HG03469 (cell line): ENCODE data around the gene STK25.
"Not testable (repeated sequence)": the region's sequence is repeated elsewhere in the genome, so short reads cannot be mapped to it uniquely, and the experiment has no call there.

Experiments
- ATAC-seq: cut with Tn5 transposase; IDR thresholded peaks from one replicate; pipeline ENCODE4 v1.9.1; 2021; ENCODE audit warnings: mild to moderate bottlenecking, moderate library complexity, moderate number of reproducible peaks; ENCODE audit not compliant: unreplicated experiment

STK25 gene

DNA sequence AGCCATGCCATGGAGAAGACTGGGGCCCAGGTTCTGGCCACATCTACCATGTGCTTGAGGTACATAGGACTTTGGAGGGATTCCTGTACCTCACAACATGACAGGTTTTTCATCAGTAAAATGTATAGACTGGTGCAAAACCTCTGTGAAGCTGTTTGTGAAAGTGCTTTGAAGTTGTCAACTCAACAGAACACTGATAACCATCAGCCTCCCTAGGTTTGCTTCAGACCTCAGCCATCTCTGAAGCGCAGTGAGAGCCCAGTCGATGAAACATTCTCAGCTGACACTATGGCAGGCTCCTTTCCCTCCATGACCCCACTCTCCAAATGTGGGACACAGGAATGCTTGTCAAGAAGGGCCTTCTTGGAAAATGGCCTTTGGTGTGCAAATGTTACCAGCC lies 38.6 kb downstream of the STK25 start:
- no peak for ATAC-seq

DNA sequence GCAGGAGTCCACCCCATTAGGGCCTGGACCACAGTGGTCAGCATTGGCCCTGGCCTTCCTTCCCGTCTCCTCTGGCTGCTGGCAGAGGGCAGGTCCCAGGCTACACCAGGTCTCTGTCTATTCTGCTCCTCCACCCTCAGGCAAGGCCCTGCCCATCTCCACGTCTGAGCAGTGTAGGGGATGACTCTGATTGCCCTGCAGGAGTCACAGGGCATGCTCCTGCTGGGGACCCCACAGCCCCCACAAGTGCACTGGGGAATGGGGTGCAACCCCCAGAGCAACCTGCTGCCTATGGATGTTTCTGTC lies 40.0 kb downstream of the STK25 start:
- no peak for ATAC-seq

DNA sequence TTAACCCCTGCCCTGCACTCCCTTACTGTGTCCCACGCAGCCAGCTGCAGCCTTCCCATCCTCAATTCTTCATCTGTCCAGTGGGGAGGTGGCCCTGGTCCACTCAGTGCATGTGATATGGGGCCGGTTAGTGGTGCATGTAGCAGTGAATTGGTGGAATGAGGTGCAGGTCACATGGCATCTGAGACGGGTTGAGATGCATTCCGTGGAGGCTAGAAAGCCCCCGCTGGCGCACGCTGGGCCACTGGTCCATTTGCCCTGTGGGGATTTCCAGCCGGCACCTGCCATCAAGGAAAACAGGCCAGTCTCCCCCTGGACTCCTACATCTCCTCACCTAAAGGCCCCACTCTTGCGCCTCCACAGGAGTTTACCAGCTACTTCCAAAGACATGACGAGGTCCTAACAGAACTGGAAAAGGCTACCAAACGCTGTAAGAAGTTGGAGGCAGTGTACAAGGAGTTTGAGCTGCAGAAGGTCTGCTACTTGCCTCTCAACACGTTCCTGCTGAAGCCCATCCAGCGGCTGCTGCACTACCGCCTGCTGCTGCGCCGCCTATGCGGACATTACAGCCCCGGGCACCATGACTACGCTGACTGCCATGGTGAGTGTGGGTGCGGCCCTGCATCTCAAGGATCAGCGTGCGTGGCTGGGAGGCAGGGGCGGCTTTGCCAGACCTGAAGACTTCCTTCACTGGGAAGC lies 40.5 kb downstream of the STK25 start:
- no peak for ATAC-seq

DNA sequence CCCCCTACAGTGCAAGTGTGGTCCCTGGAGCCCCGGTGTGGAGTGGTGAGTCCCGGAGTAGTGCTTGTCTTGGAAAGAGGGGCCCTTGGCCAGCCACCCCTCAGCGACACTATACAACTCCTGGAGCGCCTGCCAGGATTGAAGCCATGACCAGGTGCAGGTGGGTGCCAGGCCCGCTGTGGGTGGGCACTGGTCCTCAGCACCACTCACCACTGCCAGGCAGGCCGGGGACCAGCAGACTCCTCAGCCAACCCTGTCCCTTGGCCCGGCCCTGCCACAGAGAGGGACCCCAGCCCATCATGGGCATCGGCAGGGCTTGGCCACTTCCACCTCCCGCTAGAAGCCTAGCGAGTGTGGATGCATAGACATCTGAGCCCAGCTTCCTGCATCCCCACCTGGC lies 42.2 kb downstream of the STK25 start:
- ATAC-seq: no peak

DNA sequence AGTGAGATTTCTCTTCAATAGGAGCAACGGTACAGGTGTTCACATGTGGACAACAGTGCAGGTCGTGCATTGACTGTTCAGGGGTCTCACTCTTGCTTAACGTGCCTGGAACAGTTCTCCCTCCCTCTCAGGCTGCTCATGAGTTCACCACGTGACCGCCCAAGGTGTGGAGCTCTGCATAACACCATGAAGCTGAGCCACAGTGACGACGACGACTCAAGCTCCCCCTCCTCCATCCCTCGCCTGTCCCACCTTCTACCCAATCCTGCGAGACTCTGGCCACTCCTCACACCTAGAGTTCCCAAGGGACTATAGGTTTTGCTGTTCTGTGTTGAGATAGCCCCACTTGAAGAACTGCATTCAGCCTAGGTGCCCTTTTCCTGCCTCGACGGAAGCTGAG lies 42.8 kb downstream of the STK25 start:
- ATAC-seq: no peak

DNA sequence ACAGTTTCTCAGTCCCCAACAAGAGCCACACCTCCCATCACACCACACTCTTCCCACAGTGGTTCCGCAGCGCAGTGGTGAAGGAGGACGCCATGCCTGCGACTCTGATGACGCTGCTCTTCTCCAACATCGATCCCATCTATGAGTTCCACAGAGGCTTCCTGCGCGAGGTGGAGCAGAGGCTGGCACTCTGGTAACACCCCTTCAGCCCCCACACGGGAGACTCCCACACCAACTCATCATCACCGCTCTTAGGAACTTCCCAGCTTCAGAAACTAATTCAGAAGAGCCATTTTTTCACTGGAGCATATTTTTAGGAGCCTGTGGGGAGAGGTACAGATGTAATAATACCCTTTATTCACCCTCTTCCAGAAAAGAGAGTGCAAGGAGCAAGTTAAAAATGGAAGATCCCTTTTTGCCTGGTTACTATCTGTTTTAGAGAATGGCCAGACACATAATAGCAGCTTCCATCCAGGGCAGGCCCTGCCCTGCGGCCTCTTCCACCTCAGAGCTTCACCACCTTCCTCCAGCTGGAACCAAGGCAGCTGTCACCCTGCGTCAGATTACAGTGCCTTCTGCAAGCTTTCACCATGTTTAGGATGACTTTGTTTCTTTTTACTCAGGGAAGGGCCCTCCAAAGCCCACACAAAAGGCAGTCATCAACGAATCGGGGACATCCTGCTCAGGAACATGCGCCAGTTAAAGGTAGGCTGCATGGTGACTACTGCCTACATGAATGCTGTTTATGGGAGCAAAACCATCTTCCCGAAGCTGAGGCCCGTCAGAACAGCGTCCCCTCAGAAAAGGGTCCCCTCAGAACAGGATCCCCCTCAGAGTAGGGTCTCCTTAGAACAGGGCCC lies 44.9 kb downstream of the STK25 start:
- ATAC-seq: no peak

DNA sequence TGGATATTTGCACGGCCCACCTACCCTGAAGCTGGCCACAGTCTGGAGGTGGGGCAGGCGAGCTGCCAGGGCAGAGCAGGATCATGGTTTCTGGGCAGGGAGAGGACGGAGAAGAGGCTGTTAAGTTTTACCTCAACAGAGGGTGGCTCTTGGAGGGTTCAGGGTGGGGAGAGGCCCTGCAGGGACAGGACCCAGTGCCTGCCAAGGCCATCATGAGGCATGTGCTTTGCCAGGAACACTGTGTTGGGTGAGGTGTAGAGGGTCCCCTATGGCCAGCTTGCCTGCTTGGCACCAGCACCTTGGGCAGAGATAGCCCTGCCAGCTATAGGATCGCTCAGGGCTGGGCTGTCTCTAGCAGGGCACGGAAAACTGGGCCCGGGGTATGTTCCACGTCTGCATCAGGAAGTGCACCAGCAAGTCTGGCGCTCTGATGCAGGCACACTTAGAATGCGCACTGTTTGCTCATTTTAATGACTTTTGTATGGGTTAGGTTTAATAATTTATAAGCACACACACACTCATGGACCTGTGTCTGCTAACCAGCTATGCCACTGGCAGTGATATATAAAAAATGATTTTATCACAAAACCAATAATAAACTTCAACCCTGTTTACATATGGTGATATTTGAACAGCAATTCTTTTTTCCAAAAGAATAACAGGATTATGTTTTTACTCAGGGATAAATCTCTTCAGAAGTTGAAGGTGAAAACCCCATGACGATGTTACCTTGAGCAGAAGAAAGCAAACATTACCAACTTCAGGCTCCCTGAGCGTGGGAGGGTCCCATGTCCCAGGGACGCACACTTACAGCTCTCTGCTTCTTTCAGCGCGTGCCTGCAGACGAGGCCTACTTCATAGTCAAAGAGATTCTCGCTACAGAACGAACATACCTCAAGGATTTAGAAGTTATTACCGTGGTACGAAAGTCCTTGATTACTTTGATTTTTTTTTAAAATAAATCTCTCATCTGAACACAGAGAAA lies 46.4 kb downstream of the STK25 start:
- ATAC-seq: no peak

DNA sequence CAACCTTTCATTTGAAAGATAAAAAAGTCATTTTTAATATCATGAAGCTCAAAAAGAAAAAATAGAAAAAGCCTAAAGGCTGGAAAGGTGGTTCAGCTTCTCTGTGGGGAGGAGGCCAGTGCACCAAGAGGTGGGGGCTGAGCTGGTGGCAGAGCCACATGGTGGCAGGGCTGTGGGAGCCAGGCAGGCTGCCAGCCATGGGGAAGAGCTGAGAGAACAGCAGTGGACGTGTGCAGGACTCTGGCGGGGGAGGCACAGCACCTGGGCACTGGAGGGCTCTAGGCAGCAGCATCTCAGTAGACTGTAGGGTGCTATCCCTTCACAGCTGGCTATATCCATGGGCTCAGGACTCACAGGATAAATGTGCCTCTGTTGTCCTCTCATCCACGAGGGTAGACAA lies 47.8 kb downstream of the STK25 start:
- ATAC-seq: no peak

DNA sequence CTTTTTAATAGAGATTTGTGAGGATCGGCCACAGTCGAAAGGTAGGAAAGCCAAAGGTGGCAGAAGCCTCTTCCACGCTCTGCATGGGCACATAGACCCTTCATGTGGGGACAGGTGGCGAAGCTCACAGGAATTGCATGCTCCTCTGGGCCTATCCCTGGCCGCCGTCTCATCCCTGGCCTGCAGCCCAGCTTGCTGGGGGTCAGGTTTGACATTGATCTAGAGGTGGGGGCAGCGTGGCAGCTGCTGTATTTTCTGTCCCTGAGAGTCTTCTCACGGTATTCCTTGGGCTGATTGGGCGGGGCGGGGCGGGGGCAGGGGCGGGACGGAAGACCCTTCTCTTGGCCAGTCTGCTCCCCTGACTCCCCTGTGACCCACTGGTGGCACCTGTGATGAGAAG lies 48.9 kb downstream of the STK25 start:
- ATAC-seq: no peak

DNA sequence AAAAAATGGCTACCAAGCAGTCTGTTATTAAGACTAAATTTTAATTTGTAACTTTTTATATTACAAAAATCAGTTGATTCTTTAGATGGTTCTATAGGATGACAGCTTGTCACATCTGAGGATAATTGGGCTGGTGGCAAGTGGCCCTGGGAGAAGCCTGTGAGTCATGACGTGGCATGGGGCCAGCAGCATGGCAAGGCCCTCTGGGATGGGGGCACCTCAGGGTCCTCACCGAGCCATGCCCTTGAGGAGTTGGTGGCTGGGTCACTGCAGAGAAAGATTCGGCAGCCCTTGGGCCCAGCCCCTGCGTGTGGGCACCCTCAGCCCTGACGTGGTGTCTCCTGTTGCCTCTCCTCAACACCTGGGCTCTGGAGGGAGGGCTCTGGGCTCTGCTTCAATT lies 49.7 kb downstream of the STK25 start:
- no peak for ATAC-seq

DNA sequence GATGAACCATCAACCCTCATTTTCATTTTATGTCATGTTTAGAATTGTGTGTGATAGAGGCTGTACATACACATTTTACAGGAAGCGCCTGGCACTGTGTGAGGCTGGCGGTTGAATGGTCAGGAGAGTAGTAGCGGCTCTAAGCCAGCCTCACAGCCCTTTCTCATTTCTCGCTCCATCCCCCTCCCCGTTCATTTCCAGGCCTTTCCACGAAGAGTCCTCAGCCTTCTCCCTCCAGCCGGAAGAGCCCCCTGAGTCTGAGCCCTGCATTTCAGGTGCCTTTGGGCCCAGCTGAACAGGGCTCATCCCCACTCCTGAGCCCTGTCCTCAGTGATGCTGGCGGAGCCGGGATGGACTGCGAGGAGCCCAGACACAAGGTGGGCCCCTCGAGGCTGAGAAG lies 51.8 kb downstream of the STK25 start:
- ATAC-seq: no peak

DNA sequence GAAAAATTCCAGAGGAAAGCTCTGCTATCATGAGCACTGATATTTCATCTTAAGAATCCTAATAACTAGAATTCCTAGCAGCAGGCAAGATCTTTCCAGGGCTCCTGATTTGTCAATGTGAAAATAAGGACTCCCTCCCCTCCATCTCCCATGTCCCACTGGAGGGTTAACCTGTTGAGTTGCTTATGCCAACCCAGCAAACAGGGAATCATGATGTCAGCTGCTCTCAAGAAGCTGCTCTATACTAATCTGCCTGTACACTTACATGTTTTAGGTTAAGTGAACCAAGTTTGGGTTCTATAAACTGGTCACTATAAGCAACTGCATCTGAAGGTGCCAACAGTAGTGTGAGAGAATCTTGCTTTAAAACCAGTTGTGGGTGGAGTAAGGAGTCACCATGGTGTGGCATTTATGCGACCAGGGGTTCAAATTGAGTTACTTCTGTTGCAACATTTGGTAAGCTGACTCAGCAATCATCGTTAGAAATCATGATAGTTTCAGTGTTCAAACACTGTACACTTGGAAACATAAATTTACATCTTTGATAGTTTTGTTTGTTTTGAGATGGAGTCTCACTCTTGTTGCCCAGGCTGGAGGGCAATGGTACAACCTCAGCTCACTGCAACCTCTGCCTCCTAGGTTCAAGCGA lies 53.4 kb downstream of the STK25 start:
- no peak for ATAC-seq

DNA sequence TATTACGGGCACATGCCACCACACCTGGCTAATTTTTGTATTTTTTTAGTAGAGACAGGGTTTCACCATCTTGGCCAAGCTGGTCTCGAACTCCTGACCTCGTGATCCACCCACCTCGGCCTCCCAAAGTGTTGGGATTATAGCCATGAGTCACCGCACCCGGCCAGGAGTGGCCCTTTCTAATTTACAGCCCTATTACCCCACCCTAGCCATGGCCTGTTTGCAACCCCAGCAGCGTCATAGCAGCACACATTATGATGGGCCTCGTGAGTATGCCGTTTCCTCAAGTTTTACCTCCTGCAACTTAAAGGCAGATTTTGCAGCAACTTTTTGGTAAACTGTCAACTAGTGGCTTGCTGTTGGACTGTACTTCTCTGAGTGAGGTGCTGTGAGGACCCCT lies 54.5 kb downstream of the STK25 start:
- not testable (repeated sequence) for ATAC-seq

DNA sequence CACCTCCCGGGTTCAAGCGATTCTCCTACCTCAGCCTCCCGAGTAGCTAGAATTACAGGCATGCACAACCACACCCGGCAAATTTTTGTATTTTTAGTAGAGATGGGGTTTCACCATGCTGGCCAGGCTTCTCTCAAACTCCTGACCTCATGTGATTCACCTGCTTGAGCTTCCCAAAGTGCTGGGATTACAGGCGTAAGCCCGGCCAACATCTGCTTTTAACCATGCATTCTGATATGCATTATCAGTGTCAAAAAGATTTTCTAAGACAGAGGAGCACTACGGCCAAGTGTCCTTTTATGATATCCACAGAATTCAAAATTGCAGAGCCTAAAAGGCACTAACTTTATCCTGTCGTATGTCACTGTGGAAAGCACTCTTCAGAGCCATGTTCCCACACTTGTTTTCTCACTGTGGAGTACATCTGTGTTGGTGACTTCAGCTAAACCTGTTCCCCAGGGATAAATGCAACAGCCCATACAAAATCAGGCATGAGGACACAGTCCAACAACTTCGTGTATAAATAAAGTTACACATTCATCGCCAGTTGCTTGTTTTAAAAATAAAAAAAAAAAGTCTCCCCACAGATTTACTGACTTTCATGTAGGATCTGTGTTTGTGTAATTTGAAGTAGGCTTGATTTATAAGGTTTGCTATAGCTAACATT lies 56.4 kb downstream of the STK25 start:
- no peak for ATAC-seq

DNA sequence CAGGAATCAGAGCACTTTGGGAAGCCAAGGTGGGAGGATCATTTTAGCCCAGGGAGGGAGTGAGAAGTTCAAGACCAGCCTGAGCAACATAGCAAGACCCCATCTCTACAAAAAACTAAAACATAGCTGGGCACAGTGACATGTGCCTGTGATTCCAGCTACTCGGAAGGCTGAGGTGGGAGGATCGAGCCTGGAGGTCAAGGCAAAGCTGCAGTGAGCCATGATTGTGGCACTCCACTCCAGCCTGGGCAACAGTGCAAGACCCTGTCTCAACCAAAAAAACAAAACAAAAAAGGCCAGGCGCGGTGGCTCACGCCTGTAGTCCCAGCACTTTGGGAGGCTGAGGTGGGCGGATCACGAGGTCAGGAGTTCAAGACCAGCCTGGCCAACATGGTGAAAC lies 58.3 kb downstream of the STK25 start:
- not testable (repeated sequence) for ATAC-seq

DNA sequence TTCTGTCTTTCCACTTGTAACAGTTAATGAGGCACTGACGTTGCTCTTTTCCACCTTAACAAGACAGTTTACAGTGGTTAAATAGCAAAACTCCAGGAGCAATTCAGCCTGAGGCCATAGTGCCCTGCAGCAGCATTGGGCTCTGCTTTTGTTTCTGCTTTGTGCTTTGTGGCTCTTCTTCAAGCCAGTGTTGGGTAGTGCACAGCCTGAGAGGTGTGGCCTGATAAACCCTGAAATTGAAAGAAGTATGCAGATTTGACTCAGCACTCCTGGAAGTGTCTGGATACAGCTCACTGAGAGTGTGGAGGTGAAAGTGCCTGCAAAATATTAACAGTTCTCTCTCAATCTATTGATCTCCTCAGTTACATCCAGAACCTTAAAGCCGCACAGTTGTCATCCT lies 63.0 kb downstream of the STK25 start:
- no peak for ATAC-seq

DNA sequence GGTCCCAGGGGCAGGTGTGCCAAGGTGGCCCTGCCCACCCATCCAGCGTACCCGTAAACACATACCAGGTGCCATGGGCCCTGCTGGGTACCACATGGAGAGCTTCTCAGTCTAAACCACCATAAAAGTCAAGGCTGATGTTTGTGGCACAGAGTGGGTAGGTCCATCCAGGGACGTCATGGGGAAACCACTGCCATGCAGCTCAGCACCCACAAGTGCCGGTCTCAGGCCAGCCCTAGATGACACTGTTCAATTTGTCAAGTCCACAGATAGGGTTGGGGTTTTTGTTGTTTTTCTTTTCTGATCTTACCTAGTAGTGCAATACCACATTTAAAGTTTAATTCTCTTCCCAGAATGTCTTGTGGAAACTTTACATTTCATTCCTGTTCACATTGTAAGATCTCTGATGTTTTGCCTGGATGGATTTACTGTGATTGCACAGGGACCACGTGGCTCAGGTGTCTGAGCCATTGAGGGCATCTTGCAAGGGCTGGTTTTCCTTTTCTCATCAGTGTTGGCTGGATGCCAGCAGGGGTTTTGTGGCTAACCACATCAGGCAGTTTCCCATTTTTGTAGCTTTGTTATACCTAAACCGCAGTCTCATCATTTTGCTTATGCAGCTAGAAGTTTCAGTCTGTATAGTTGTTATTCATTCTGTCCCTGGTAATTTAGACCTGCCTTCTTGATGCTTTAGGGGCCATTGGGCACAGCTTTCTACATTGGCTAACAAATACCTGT lies 64.7 kb downstream of the STK25 start:
- no peak for ATAC-seq
